Stimulated activated CD8-positive, alpha-beta memory T cell treated with anti-CD3 and anti-CD28 coated beads, Interleukin-7, amount 100 ng/mL, for 24 hours (primary cell): ENCODE results near the gene MRPL10.

Source experiments
- DNase-seq: peaks from one replicate; pipeline ENCODE4 v3.0.0-alpha.2; 2020; ENCODE audit warnings: low read depth

The MRPL10 gene

GRCh38 chr17:47839071-47839470 is 7.7 kb upstream of the MRPL10 start:
- DNase-seq, result no peak

GRCh38 chr17:47838636-47839035 is 7.3 kb upstream of the MRPL10 start:
- no peak for DNase-seq

GRCh38 chr17:47837401-47838039 is 6.2 kb upstream of the MRPL10 start:
- DNase-seq, result no peak

GRCh38 chr17:47836601-47837000 is 5.3 kb upstream of the MRPL10 start:
- DNase-seq, result no peak

- no peak for DNase-seq
These were observed 3.4 kb upstream of the MRPL10 start for GRCh38 chr17:47834756-47835155.

GRCh38 chr17:47831934-47832327 is 590 bp upstream of the MRPL10 start:
- no peak for DNase-seq

GRCh38 chr17:47830396-47831002 is 842 bp downstream of the MRPL10 start:
- no peak for DNase-seq

GRCh38 chr17:47829870-47830269 is 1.5 kb downstream of the MRPL10 start:
- DNase-seq, result no peak

- DNase-seq, result no peak
These were observed 7.8 kb downstream of the MRPL10 start for GRCh38 chr17:47823519-47823918.

GRCh38 chr17:47822785-47823184 is 8.6 kb downstream of the MRPL10 start:
- DNase-seq, result no peak

- DNase-seq, result peak; percentile 41
These were observed 9.6 kb downstream of the MRPL10 start, which contains the start of gene OSBPL7 for GRCh38 chr17:47821424-47822391. Gene OSBPL7 (minus strand): TSS chr17:47821794. CDS start chr17:47820278, 1,516 bp downstream.

- DNase-seq, result no peak
These were observed 10.3 kb downstream of the MRPL10 start for GRCh38 chr17:47821031-47821423.

GRCh38 chr17:47820033-47820789 is 11.1 kb downstream of the MRPL10 start:
- no peak for DNase-seq

GRCh38 chr17:47819475-47819874 is 11.9 kb downstream of the MRPL10 start:
- DNase-seq, result no peak

GRCh38 chr17:47818002-47818695 is 13.2 kb downstream of the MRPL10 start:
- DNase-seq, result no peak

- no peak for DNase-seq
These were observed 14.4 kb downstream of the MRPL10 start for GRCh38 chr17:47816947-47817346.

- no peak for DNase-seq
These were observed 15.1 kb downstream of the MRPL10 start for GRCh38 chr17:47816111-47816735.

GRCh38 chr17:47815106-47815918 is 16.0 kb downstream of the MRPL10 start:
- DNase-seq, result no peak

GRCh38 chr17:47813512-47814031 is 17.8 kb downstream of the MRPL10 start:
- DNase-seq, result no peak

- no peak for DNase-seq
These were observed 18.3 kb downstream of the MRPL10 start for GRCh38 chr17:47813077-47813476.
